HG03139 (cell line): ENCODE results near the gene OSBPL10.
"Not testable (repeated sequence)": the region's sequence is repeated elsewhere in the genome, so short reads cannot be mapped to it uniquely, and the experiment has no call there.

Experiments
- ATAC-seq: cut with Tn5 transposase; IDR thresholded peaks from one replicate; pipeline ENCODE4 v1.9.1; 2021; ENCODE audit not compliant: unreplicated experiment

The OSBPL10 gene

DNA sequence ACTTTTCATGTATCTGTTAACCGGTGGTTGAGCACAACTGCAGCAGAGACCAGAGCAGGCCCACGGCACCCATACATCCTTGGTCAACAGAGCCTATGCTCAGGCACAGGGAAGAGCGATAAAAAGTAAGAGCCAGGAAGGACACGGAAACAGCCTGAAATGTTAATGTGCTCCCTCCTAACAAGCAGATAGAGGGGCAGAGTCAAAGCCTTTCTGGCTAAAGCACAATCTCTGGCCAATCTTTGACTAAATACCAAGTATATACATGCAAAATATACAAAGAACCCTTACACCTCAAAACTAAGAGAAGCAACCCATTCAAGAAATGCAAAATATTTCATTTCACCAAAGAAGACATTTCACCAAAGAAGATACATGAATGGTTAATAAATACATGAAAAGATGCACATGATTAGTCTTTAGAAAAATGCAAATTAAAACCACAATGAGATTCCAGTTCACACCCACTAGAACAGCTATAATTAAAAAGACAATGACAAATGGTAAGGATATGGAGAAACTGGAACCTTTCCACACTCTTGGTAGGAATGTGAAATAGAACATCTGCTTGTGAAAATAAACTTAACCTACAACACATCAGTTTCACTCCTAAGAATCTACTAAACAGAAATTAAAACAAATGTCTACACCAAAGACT lies 88.0 kb downstream of the OSBPL10 start:
- no peak for ATAC-seq

DNA sequence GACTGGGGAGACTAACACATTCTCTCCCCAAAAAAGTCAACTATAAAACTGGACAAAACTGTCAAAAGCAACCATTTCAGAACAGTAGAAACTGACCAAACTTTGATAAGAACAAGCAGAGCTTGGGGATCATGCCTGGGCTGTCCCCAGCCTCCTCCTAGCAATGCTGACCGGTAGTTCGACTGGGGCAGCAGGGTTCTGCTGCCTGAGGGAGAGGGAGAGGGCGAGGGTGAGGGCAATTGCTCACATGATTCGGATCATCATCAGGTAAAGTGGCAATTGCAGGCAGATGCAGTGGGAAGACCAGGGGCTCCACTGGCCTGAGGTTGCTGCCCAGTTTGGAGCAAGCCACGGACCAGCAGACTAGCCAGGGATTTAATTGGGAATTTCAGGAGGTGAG lies 88.6 kb downstream of the OSBPL10 start:
- no peak for ATAC-seq

DNA sequence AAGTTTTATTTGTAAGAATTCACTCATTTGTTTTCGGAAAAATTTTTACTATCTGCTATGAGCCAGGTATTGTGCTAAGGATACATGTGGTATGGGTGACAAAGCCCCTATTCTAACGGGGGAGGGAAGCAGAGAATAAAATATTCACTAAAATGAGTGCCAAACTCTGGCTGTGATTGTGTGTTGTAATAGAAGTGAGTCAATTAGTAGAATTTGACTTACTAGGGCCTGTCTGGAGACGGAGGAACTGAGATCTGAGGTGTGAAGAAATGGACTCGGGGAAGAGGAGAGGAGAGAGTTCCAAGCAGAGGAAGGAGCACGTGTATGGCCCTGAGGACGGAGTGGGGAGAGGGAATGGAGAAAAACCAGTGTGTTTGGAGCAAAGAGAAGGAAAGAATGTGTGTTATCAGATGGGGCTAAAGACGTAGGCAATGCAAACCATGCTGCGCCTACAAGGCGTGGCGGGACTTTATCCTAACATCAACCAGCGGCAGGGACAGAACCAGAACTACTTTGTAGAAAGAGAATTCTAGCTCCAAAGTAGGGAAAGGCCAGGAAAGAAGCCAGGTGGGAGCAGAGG lies 89.1 kb downstream of the OSBPL10 start:
- ATAC-seq = no peak

DNA sequence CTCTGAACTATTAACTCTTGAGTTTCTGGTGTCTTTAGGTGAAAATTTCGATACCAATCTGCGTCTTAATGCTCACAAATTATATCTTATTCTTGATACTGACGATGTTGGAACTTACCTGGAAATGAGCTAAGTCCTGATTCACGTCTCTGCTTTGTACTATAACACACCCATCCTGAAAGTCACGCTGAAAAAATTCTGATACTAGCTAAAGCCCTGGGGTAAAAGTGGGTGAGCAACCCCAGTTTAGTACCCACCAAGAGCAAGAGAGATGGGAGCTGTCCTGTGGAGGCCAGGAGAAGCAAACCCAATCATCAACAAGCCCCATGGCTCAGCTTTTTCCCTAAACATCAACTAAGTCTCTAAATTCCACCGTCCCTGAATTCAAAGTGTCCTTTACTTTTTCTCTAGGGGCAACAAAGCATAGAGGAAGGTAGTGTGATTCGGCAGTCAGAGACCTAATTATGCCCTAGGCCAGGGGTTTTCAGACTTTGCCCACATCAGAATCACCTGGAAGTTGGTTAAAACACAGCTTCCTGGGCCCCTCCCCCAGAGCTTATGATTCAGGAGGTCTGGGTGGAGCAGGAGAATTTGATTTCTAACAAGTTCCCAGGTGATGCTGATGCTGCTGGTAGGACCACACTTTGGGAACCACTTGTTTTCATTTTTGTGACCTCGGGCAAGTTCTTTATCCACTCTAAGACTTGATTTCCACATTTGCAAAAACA lies 90.2 kb downstream of the OSBPL10 start:
- ATAC-seq = no peak

DNA sequence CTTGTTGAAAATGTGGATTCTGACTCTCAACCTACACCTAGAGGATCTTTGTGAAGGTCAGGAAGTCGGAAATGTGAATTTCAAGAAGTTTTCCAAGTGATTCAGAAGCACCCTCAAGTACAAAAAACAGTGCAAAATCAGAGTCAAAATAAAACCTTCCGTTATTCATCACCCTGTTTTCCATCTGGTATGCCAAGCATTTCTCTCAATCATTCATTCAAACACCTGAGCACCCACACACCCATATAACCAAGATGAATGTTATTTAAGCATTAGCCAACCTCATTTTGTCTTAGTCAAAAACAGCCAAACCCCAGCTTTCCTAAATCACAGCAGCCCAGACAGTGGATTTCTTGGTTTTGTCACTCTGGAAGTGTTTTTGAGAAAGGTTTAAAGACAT lies 91.1 kb downstream of the OSBPL10 start:
- no peak for ATAC-seq

DNA sequence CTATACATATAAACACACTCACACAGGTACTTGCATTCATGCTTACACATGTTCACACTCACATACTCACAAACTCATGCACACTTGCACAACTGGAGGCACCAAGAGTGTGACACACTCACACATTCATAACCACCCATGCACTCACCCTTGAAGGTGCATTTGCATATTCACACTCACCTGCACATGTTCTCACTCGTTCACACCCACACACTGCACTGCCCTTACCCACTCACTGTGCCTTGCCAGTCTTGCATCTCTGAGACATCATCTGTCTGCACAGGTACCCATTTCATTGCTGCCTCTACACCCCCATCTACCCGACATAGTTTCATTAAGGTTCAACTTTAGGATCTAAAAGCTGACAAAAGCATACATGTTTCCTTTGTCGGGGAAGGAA lies 95.8 kb downstream of the OSBPL10 start:
- ATAC-seq = no peak

DNA sequence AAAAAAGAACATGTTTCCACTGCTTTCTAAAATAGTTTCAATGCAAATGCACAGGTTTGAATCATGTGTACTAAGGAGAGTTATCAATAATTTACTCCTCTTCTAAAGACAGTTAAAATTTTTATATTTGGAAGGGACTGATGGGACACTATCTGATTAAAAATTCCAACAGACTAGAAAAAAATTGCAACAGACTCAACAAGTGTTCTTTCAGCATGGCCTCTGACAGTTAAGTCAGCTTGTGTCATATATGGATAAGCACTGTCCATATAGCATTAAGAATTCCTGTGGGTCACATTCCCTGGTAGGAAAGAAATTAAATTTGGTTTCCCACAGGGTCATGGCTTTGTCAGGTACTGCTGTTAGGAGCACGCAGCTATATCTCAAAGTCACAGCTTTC lies 96.8 kb downstream of the OSBPL10 start:
- ATAC-seq = no peak

DNA sequence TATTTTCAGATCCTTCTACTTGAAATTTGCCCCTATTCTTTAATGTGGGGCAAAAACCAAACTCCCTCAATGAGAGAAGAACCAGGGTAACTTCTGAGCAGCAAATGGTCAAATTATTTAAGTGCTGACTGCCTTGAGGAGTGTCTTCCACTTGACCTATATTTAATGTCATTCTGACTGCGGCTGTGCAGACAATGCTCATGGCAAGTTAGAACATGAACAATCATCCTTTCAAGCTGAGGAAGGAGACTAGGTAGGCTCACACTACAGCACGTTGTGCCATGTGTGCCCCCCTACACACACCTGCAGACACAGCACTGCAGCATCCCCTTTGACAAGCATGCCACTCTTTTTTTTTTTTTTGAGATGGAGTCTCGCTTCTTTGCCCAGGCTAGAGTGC lies 98.2 kb downstream of the OSBPL10 start:
- no peak for ATAC-seq

DNA sequence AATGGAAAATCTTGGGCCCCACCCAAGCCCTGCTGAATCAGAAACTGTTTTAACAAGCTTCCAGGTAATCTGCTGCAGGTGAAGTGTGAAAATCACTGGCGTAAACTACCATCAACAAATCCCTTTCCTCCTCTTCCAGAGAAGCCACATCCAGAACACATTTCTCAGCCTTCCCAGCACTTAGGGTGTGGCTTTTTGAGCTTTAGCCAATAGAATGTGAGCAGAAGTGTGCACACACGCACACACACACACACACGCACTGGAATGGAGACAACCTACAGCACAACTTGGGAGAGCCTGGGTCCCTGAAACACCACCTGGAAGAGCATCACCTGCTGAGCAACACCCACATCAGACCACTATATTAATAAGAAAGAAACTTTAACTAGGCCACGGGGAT lies 98.6 kb downstream of the OSBPL10 start:
- no peak for ATAC-seq

DNA sequence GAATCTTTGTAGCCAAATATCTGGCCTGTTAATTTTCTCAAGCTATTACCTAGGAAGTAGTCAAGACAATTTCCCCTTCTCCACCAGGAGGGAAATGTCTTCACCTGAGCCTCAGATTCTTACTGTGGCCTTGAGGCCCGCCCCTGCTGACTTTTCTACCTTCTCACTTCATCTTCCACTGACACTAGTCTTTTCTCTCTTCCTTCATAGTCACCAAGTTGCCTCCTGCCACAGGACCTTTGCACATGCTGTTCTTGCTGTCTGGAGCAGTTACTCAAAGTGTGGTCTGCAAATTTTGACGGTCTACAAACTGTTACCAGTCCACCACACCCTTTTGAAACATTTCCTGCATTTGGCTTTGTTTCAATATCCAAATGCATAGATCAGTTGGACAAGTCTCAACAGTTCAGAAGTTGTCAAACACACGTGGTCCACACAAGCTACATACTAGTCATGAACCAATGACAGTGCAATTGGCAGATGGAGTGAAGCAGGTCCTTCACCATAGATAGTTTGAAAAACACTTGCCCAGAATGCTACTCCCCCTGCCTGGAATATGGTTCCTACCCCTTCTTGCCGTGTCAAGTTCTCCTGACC lies 100.5 kb downstream of the OSBPL10 start:
- ATAC-seq = no peak

DNA sequence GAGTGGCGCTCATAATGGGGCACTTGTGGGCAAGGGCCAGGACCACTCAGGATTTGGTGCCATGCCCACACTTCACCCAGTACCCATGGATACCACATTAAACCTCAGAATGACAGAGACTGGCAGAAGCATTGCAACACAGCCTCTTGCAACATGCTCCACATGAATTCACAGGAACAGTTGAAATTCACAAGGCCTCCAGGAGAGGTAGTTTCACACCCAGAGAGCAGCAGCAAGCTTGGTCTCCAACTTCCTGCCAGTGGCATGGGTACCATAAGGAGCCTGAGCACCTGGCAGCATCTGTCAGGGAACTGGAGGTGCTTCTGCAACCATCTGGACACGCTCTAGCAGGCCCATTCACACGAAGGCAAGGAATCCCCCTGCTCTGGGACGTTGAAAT lies 101.0 kb downstream of the OSBPL10 start:
- ATAC-seq = no peak

DNA sequence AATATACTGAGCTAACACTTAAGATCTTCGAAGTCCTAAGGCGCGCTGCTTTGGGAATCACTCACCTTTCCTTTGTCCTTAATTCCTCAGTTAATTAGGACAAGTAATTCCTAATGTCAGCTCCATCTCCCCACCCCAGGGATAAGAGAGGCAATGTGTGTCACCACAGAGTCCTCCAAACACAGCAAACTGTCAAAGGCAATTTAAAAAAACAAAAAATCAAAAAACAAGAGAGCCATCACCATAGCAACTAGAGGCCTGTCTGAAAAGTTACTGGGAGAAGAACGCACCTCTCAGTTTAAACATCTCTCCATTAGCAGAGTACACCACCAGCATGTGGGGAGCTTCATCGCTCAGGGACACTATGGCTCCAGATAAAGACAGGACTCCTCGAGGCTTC lies 101.7 kb downstream of the OSBPL10 start:
- no peak for ATAC-seq

DNA sequence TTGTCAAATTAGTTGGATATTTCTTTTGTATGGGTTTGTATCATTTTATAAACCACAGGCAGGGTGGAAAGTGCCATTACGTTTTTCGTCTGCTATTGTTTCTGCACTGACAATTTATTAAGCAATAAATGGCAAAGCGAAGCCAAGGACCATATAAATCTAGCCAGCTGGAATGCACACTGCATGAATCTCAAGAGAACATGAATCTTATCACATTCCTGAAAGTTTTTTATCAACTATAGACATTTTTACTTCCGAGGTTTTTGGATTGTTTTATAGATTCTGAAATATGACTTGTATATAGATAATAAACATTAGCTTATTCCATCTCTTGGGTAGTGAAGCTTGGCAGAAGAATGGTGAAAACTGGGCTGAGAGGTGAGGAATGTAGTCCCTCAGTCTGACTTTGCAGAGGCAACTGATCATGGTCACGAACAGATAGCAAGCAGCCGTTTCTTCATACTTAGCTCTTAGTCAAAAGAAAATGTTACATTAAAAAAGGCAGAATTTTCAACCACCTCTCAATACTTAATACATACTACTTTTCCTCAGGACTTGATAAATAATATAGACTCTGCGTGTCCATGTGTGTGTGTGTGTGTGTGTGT lies 102.7 kb downstream of the OSBPL10 start:
- ATAC-seq = no peak

DNA sequence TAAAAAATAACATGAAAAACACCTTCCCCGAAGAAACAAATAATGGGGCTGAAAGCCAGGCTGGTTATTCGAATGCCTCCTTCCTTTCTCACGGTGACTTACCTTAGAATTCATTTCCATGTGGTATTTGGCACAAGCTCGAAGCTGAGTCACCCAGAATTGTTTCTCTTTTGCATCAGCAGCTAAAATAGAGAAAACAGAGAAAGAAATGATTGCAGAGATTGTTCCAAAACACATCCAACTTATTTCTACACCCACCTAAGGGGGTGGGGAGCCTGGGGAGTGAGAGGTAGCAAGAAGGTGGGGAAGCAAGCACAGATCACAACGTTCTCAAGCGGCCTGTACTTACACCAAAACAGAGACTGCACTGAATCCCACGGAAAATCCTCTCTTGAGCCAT lies 104.7 kb downstream of the OSBPL10 start:
- no peak for ATAC-seq

DNA sequence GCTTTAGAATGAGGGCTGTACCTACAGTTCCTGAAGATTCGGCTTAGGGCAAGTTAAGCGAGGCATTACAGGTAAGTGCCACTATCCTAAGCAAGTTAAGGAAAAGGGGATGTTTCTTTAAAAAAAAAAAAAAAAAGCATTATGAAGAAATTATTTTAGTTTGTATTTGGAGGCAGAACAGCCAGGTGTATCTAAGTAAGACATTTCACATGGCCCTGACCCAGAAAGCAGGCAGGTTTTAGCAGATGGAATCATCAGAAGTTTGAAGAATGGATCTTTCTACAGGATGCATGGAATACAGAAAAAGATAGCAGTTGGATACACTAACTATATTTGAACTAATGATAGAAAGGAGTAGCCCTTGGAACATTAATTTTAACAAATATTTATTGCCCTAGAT lies 105.6 kb downstream of the OSBPL10 start:
- no peak for ATAC-seq

DNA sequence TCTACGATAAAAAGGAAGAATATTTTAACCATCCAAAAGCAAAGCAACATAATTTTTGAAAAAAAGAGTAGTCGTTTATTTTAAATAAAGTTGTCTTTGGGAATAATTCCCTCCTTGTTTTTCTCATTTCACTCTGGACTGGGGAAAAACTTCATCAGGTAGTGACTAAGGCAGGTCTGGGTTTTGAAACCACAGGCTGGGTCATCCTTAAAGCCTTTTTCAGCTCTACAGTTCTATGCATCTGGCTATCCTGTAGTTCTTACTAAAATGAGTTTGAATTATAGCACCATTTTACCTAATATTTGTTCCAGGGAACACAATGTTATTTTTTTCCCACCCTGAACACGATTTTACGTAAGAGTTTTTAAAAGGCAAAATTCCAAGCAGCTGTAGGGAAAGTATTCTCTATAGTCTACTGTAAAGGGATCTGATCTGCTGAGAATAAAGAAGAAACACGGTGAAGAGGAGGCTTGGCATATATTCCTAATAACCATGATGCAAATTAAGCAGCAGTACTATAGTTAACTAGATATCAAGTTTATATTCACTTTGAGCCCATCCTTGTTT lies 107.7 kb downstream of the OSBPL10 start:
- ATAC-seq = no peak

DNA sequence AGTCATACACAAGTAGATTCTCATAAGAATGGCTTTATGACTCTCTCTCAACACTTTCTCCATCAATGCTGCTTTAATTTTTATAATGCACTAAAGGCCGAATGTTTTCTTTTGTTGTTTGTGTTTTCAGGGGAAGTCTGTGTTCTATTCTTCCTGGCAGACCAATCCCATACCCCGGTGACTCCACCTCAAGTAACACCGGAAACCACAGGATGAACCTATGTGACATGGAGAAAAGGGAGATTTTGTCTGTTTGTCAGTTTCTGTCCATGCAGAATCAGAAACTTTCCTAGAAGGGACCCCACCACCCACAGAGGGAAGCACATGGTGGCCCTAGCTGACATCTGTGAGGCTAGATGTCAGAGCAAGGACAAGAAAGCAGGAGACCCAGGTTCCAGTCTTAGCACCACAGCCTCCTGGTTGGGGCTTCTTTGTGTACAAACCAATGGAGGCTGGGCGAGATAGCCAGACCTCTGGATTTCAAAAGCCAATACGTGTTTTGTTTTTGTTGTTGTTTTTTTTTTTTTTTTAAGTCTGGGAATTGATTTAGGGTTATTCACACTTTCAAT lies 109.0 kb downstream of the OSBPL10 start:
- ATAC-seq = no peak

DNA sequence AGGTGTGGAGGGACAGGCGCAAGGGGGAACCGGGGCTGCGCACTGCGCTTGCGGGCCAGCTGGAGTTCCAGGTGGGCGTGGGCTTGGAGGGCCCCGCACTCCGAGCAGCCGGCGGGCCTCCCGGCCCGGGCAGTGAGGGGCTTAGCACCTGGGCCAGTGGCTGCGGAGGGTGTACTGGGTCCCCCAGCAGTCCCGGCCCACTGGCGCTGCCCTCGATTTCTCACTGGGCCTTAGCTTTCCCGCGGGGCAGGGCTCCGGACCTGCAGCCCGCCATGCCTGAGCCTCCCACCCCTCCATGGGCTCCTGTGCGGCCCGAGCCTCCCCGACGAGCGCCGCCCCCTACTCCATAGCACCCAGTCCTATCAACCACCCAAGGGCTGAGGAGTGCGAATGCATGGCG lies 111.0 kb downstream of the OSBPL10 start:
- ATAC-seq = not testable (repeated sequence)

DNA sequence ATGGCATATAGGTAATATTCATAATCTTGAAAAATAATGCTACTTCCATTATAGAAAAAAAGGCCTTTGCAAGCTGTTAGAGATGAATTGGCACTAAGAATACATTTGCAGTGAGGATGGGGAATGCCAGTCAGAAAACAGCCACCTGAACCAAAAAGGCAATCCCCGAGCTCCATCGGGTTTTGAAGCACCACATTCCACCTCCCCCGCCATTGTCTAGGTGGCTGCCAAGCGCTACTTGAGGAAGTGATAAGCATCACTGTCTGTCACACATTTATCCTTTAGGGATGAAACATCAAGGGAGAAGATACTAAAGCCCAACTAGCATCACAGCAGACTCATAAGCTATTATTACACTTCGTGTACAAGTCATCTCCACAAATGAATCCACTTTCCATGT lies 112.8 kb downstream of the OSBPL10 start:
- ATAC-seq = no peak

DNA sequence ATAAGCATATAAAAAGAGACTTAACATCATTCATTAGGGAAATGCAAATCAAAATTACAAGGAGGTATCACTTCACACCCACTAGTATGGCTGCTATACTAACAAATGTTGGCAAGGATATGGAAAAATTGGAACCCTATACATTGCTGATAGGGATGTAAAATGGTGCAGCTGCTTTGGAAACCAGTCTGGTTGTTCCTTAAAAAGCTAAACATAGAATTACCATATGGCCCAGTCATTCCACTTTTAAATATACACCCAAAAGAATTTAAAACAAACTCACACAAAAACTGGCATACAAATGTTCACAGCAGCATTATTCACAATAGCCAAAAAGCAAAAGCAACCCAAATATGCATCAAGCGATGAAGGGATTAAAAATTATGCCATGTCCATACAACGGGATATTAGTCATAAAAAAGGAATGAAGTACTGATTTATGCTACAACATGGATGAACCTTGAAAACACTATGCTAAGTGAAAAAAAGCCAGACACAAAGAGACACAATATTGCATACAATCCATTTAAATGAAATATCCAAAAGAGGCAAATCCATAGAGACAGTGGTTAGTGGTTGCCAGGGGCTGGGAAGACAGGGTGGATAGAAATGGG lies 118.3 kb downstream of the OSBPL10 start:
- ATAC-seq = no peak

DNA sequence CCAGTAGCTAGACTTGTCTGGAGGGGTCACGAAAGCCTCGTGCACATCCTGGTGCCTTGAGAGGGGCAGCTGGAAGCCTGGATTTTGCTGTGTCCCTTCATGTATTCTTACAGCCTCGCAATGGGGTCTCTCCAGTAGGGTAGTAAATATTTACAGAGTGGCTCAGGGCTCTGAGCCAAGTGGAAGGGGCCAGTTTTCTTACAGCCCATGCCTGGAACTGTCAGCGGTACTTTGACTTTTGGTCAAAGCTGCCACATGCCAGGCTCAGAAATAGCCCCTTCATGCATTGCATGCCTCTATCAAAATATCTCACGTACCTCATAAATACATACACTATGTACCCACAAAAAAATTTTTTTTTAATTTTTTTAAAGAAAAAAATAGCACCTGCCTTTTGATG lies 119.2 kb downstream of the OSBPL10 start:
- no peak for ATAC-seq
